Measurements from ENCODE around the gene TIMM10B. TPM values are rescaled to one million over a fixed set of nuclear protein-coding genes. Genes with fewer than 3 reads are reported as not detected.

Gene TIMM10B, protein sequence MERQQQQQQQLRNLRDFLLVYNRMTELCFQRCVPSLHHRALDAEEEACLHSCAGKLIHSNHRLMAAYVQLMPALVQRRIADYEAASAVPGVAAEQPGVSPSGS
- total RNA-seq (2021; ENCODE audit: unreplicated experiment) (63.8 TPM), Bru-seq, nascent RNA (percentile 98 among the genes with signal in this experiment), BruChase-seq, experiment 1, labeled RNA remaining after a 2-hour chase (percentile 100 among the genes with signal in this experiment), BruChase-seq, experiment 2, labeled RNA remaining after a 6-hour chase (percentile 99 among the genes with signal in this experiment)
- polyA plus RNA-seq (2012; ENCODE audit: insufficient read length) = 48.5 TPM
- long read RNA-seq, transcript TIMM10B-201 (3 exons, 2,840 nt) = major isoform, 103 of 116 reads
- long read RNA-seq, partial matches to known transcripts = 8 of 116 reads
- long read RNA-seq, other reads (novel, unspliced or antisense) = 1 of 116 reads

DNA sequence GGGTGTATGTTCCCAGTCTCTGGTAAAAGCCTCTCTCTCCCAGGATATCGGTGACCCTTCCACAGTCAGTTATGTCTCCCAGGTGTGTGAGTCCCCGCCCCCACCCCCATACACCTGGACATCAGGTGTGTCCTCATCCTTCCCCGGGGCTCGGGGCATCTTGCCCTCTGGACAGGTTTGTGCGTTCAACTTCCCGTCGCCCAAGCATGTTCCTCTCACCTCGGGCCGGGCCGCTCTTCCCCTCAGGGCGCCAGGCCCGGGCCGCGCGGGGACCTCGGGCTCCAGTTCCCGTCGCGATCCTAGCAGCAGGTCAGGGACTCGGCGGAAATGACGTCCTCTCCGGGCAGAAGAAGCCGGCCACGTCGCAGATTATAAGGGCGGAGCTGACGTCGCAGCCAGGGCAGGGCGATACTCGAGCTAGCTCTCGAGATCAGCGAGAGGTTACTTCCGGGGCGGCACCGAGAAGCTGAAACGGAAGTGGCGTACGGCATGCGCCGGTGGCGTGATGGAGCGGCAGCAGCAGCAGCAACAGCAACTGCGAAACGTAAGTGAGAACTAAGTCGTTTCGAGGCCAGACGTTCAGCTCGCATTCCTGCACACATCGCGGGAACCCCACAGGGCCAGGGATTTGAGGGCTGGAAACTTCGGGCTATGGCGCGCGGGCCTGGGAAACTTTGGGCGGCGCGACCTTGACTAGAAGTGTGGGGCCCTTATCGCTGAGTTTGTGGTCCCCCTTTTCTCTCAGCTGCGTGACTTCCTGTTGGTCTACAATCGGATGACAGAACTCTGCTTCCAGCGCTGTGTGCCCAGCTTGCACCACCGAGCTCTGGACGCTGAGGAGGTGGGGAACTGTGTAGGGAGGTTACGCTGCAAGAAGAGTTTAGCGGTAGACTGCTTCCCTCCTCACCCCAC is at the start of gene TIMM10B, which contains the start of gene ARFIP2:
Gene TIMM10B, plus strand, starts transcription at position 490 of the 912 bp plus-strand sequence. Its CDS starts 16 bp downstream, at position 506.
Gene ARFIP2, minus strand, starts transcription at position 320 of the 912 bp plus-strand sequence. CDS start 910 bp downstream, outside the sequence.
- H3K27me3 ChIP-seq (ENCODE audit: control insufficient read depth, insufficient read depth, low read length) = no peaks in the 10 kb centered on the region
- POLR2A ChIA-PET = interaction anchor here (0.6 to 1.3 kb wide), 7 partner anchors 9 to 446 kb away, joined by 3 to 7 read pairs (median 4); partner anchors contain the start of gene DNHD1
- in situ Hi-C loops (cut with HindIII; ENCODE audit: low pct_unique_long_range_greater_than_20kb, low sequenced_read_pairs) = no loop called here
- peak; percentile 94 for DNase-seq (ENCODE audit: low read depth, low spot score)
- BruUV-seq (replicated peaks) = no TSS peak
- CTCF ChIA-PET = interaction anchor here (0.6 to 0.8 kb wide), 4 partner anchors 62 to 120 kb away, joined by 3 to 9 read pairs (median 3); partner anchors contain the start of gene APBB1
- peaks cover 25% of the 10 kb centered on the region for H3K36me3 ChIP-seq (ENCODE audit: control insufficient read depth, insufficient read depth, low read length)
- H3K27ac ChIP-seq (ENCODE audit: low read length) = peak within 1 kb of the TSS; percentile 92
- TF ChIP-seq, protein P1, sequence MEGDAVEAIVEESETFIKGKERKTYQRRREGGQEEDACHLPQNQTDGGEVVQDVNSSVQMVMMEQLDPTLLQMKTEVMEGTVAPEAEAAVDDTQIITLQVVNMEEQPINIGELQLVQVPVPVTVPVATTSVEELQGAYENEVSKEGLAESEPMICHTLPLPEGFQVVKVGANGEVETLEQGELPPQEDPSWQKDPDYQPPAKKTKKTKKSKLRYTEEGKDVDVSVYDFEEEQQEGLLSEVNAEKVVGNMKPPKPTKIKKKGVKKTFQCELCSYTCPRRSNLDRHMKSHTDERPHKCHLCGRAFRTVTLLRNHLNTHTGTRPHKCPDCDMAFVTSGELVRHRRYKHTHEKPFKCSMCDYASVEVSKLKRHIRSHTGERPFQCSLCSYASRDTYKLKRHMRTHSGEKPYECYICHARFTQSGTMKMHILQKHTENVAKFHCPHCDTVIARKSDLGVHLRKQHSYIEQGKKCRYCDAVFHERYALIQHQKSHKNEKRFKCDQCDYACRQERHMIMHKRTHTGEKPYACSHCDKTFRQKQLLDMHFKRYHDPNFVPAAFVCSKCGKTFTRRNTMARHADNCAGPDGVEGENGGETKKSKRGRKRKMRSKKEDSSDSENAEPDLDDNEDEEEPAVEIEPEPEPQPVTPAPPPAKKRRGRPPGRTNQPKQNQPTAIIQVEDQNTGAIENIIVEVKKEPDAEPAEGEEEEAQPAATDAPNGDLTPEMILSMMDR (IDR thresholded peaks at IDR 0.05) = no peak
- TF ChIP-seq, protein P2, sequence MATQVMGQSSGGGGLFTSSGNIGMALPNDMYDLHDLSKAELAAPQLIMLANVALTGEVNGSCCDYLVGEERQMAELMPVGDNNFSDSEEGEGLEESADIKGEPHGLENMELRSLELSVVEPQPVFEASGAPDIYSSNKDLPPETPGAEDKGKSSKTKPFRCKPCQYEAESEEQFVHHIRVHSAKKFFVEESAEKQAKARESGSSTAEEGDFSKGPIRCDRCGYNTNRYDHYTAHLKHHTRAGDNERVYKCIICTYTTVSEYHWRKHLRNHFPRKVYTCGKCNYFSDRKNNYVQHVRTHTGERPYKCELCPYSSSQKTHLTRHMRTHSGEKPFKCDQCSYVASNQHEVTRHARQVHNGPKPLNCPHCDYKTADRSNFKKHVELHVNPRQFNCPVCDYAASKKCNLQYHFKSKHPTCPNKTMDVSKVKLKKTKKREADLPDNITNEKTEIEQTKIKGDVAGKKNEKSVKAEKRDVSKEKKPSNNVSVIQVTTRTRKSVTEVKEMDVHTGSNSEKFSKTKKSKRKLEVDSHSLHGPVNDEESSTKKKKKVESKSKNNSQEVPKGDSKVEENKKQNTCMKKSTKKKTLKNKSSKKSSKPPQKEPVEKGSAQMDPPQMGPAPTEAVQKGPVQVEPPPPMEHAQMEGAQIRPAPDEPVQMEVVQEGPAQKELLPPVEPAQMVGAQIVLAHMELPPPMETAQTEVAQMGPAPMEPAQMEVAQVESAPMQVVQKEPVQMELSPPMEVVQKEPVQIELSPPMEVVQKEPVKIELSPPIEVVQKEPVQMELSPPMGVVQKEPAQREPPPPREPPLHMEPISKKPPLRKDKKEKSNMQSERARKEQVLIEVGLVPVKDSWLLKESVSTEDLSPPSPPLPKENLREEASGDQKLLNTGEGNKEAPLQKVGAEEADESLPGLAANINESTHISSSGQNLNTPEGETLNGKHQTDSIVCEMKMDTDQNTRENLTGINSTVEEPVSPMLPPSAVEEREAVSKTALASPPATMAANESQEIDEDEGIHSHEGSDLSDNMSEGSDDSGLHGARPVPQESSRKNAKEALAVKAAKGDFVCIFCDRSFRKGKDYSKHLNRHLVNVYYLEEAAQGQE (IDR thresholded peaks at IDR 0.05; ENCODE audit: insufficient read depth in 1 of 2, low read depth in 2 of 2, low read length in 1 of 2) = peak in 1 of 2 experiments; percentile 47; a peak in 1 of 4 replicates
- TF ChIP-seq TCF7L2 (IDR thresholded peaks at IDR 0.05; ENCODE audit: low read depth, low read length) = no peak
- TF ChIP-seq SIN3A (IDR thresholded peaks at IDR 0.05; ENCODE audit: borderline replicate concordance, insufficient read depth, low read depth, low read length) = peak; percentile 90; the same call in 1 of the 2 replicates
- TF ChIP-seq POLR2AphosphoS5 (IDR thresholded peaks at IDR 0.05; ENCODE audit: low read depth, low read length) = peak; percentile 96
- peaks cover 20% of the 10 kb centered on the region for H3K4me1 ChIP-seq (ENCODE audit: control insufficient read depth, insufficient read depth, low read length)
- intact Hi-C loops (cut with micrococcal nuclease; ENCODE audit: unreplicated experiment) = no loop called here
- H3K9me3 ChIP-seq (ENCODE audit: control insufficient read depth, insufficient read depth, low read depth, low read length) = no peaks in the 10 kb centered on the region
- H3K4me3 ChIP-seq (ENCODE audit: low read depth in 2 of 2, low read length in 2 of 2) = peak within 1 kb of the TSS; percentile 76 to 98
- ATAC-seq = peak; percentile 99

DNA sequence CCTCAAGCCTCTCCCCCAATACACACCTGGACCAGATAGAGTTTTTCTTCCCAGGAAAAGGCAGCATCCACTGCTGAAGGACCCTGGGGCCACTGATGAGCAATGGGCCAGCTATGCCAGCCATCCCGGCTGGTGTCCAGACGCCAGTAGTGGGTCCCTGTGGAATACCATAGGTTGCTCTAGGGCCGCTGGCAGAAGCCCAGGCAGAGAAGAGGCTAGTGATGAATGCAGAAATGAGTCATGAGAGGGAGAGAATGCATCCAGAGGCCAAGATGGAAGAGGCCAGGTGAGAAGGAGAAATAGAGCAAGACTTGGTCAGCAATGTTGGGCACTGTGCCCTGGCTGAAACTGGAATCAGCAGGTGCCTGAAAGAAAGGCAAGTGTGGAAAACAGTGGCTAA is 49.4 kb upstream of the TIMM10B start:
- Histone ChIP-seq H3K9me3 (ENCODE audit: control insufficient read depth, insufficient read depth, low read depth, low read length) (no peaks in the 10 kb centered on the region), H3K27me3 (ENCODE audit: control insufficient read depth, insufficient read depth, low read length) (peaks cover 4% of the 10 kb centered on the region; the same call in 1 of the 2 replicates), H3K4me1 (ENCODE audit: control insufficient read depth, insufficient read depth, low read length) (no peaks in the 10 kb centered on the region), H3K4me3 (ENCODE audit: low read depth in 2 of 2, low read length in 2 of 2) (no peak overlapping the region), H3K36me3 (ENCODE audit: control insufficient read depth, insufficient read depth, low read length) (no peaks in the 10 kb centered on the region), H3K27ac (ENCODE audit: low read length) (no peak overlapping the region)
- intact Hi-C loops (cut with micrococcal nuclease; ENCODE audit: unreplicated experiment) = no loop called here
- CTCF ChIA-PET = no interaction called here
- peak; percentile 73; the same call in 1 of the 2 replicates for ATAC-seq
- BruUV-seq (replicated peaks) = no TSS peak
- POLR2A ChIA-PET = no interaction called here
- in situ Hi-C loops (cut with HindIII; ENCODE audit: low pct_unique_long_range_greater_than_20kb, low sequenced_read_pairs) = no loop called here
- TF ChIP-seq, protein P2 (IDR thresholded peaks at IDR 0.05; ENCODE audit: insufficient read depth in 1 of 2, low read depth in 2 of 2, low read length in 1 of 2) = no peak
- no peak for TF ChIP-seq SIN3A (IDR thresholded peaks at IDR 0.05; ENCODE audit: borderline replicate concordance, insufficient read depth, low read depth, low read length)
- TF ChIP-seq, protein P1 (IDR thresholded peaks at IDR 0.05) = no peak
- no peak for DNase-seq (ENCODE audit: low read depth, low spot score)
